Measurements from ENCODE around the gene SH3TC1.

DNA sequence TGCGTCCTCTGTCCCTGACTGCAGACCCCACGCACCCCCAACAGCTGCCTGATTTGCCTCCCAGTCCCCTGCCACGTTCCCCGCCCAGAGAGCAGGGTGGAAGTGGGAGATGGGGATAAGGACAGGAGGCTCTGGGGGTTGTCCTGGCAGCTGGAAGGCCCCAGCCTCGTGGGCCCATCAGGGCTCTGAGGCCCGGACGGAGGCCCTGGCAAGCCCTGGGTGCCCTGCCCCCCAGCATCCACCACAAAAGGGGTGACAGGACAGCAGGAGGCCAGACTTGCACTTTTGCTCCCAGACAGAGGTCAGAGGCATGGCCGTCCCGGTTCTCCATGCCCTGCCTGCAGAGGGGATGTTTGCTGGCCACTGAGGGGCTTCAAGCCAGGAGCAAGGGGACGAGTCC is 4.7 kb downstream of the SH3TC1 start:
- no peak for TF ChIP-seq CTCF (conservative IDR thresholded peaks at IDR 0.05; ENCODE audit: low read length)
- no peak for TF ChIP-seq EZH2phosphoT487 (IDR thresholded peaks at IDR 0.05; ENCODE audit: borderline replicate concordance)
